Measurements from ENCODE around the gene TMCO6. TPM values are rescaled to one million over a fixed set of nuclear protein-coding genes. Genes with fewer than 3 reads are reported as not detected.
"Not testable (repeated sequence)": the region's sequence is repeated elsewhere in the genome, so short reads cannot be mapped to it uniquely, and the experiment has no call there.

TMCO6 gene
- 1 to 10 TPM; 4.3 to 5.0 (median 4.8) TPM for total RNA-seq
- polyA plus RNA-seq = 4.6 TPM
- long read RNA-seq, donor 1, partial matches to known transcripts = 0 of 3 reads
- long read RNA-seq, donor 1, other reads (novel, unspliced or antisense) = 1 of 3 reads
- long read RNA-seq, donor 2, partial matches to known transcripts = 1 of 4 reads
- long read RNA-seq, donor 2, other reads (novel, unspliced or antisense) = 0 of 4 reads
- long read RNA-seq, donor 3, partial matches to known transcripts = 0 of 5 reads
- long read RNA-seq, donor 3, other reads (novel, unspliced or antisense) = 2 of 5 reads
- long read RNA-seq, donor 4, partial matches to known transcripts = 0 of 2 reads
- long read RNA-seq, donor 4, other reads (novel, unspliced or antisense) = 2 of 2 reads

- intact Hi-C loops (cut with DNase I) = loop anchor here in 3 of 4 donors (5.0 to 10.0 kb wide), 3 partner anchors 75 to 92 kb away; partner anchors contain the start of genes APBB3 (in 1 of the 3), EIF4EBP3 (in 1 of the 3), SLC35A4 (in 1 of the 3) and SRA1 (in 1 of the 3)
- peak; percentile 99 for DNase-seq
- Histone ChIP-seq H3K4me1 (ENCODE audit: control insufficient read depth, insufficient read depth, low read length) (peaks cover 3% of the 10 kb centered on the region), H3K9me3 (ENCODE audit: control insufficient read depth, low read length) (no peaks in the 10 kb centered on the region), H3K27ac (ENCODE audit: low read length) (peak within 1 kb of the TSS; percentile 94), H3K27me3 (ENCODE audit: control insufficient read depth, insufficient read depth) (no peaks in the 10 kb centered on the region), H3K4me3 (ENCODE audit: low read length) (peak within 1 kb of the TSS; percentile 53)
- under 1% methylated on average over 63 of the region's 63 CpGs for WGBS
- peak; percentile 99 for ATAC-seq
Measured at GRCh38 chr5:140639148-140639981, at the start of gene TMCO6. TSS of gene TMCO6 (plus strand) at chr5:140639451. CDS start at chr5:140639528, 77 bp downstream.

DNA sequence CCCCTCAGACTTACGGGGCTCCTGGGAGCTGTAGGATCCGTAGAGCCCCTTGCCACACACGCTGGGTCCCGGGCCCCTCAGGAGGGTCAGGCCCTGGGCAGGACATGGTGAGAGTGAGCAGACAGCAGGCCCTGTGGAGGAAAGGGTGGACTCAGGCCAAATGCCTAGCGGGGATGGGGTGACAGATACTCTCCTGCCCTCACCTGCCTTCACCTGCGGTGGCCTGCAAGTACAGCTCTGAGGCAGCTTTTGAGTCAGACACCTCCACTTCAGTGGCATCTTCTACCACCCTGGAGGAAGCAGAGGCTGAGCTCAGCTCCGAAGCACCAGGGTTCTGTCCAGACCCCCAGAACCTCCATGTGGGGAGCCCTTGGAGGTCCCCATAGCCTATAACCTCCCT lies 48.4 kb upstream of the TMCO6 start:
- DNase-seq = no peak
- Histone ChIP-seq H3K27me3 (ENCODE audit: control insufficient read depth, insufficient read depth) (no peaks in the 10 kb centered on the region), H3K9me3 (ENCODE audit: control insufficient read depth, low read length) (no peaks in the 10 kb centered on the region), H3K4me3 (ENCODE audit: low read length) (no peak overlapping the region), H3K27ac (ENCODE audit: low read length) (no peak overlapping the region), H3K4me1 (ENCODE audit: control insufficient read depth, insufficient read depth, low read length) (no peaks in the 10 kb centered on the region)
- intact Hi-C loops (cut with DNase I) = no loop called here
- no peak for ATAC-seq
- WGBS = 93% methylated on average over 7 of the region's 7 CpGs

- Histone ChIP-seq H3K27me3 (ENCODE audit: control insufficient read depth, insufficient read depth) (no peaks in the 10 kb centered on the region), H3K4me1 (ENCODE audit: control insufficient read depth, insufficient read depth, low read length) (no peaks in the 10 kb centered on the region), H3K9me3 (ENCODE audit: control insufficient read depth, low read length) (no peaks in the 10 kb centered on the region), H3K27ac (ENCODE audit: low read length) (no peak overlapping the region), H3K4me3 (ENCODE audit: low read length) (no peak overlapping the region)
- WGBS = 78% methylated on average over 5 of the region's 5 CpGs
- intact Hi-C loops (cut with DNase I) = no loop called here
- DNase-seq (no peak), ATAC-seq (peak in 1 of 2 donors; percentile 26)
Measured at GRCh38 chr5:140591747-140592372, 47.4 kb upstream of the TMCO6 start.

GRCh38 chr5:140593070-140593469 lies 46.2 kb upstream of the TMCO6 start:
- H3K9me3 ChIP-seq (ENCODE audit: control insufficient read depth, low read length); intact Hi-C loops (cut with DNase I); H3K4me3 ChIP-seq (ENCODE audit: low read length); H3K27me3 ChIP-seq (ENCODE audit: control insufficient read depth, insufficient read depth); H3K27ac ChIP-seq (ENCODE audit: low read length); H3K4me1 ChIP-seq (ENCODE audit: control insufficient read depth, insufficient read depth, low read length); DNase-seq; ATAC-seq: not testable (repeated sequence)
- WGBS = 56% methylated on average over 11 of the region's 14 CpGs

GRCh38 chr5:140594169-140594568 lies 45.1 kb upstream of the TMCO6 start:
- intact Hi-C loops (cut with DNase I) = no loop called here
- no peaks in the 10 kb centered on the region for H3K4me1 ChIP-seq (ENCODE audit: control insufficient read depth, insufficient read depth, low read length)
- WGBS = 68% methylated on average over 6 of the region's 6 CpGs
- ATAC-seq (no peak), DNase-seq (peak in 1 of 3 donors; percentile 48)
- H3K9me3 ChIP-seq (ENCODE audit: control insufficient read depth, low read length) = no peaks in the 10 kb centered on the region
- H3K4me3 ChIP-seq (ENCODE audit: low read length) = no peak overlapping the region
- no peaks in the 10 kb centered on the region for H3K27me3 ChIP-seq (ENCODE audit: control insufficient read depth, insufficient read depth)
- H3K27ac ChIP-seq (ENCODE audit: low read length) = no peak overlapping the region

DNA sequence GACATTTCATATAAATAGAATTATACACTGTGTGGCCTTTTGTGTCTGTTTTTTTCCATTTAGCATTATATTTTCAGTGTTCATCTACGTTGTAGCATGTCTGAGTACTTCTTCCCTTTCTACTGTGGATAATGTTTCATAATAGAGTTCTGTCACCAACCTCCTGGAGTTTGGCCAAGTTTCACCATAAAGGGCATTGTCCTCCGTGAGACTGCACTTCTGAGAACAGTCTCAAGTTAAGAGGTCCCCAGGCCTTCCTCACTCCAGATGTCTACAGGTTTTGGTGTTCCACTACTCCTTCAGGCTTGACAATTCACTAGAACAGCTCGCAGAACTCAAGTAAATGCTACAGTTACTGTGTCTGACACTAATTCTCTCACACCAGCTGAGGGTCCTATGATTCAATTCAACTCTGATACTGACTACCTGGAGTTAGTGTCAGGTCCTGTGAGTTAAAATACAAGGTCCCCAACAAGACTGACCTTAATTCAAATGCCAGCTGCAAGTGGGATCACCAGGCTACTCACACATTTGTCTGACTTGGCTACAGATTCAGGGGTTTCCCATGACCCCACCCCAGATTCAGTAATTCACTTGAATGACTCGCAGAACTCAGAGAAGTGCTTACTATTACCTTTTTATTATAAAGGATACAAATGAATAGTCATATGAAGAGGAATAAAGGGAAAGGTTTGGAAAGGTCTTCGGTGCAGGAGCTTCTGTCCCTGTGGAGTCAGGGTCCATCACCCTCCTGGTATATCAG lies 43.5 kb upstream of the TMCO6 start:
- Histone ChIP-seq H3K9me3 (ENCODE audit: control insufficient read depth, low read length) (no peaks in the 10 kb centered on the region), H3K27me3 (ENCODE audit: control insufficient read depth, insufficient read depth) (no peaks in the 10 kb centered on the region), H3K4me1 (ENCODE audit: control insufficient read depth, insufficient read depth, low read length) (no peaks in the 10 kb centered on the region), H3K27ac (ENCODE audit: low read length) (peak overlapping the region; percentile 19), H3K4me3 (ENCODE audit: low read length) (no peak overlapping the region)
- intact Hi-C loops (cut with DNase I) = no loop called here
- no peak for DNase-seq
- WGBS = 62% methylated on average over 5 of the region's 5 CpGs
- ATAC-seq = peak; percentile 45 to 63

DNA sequence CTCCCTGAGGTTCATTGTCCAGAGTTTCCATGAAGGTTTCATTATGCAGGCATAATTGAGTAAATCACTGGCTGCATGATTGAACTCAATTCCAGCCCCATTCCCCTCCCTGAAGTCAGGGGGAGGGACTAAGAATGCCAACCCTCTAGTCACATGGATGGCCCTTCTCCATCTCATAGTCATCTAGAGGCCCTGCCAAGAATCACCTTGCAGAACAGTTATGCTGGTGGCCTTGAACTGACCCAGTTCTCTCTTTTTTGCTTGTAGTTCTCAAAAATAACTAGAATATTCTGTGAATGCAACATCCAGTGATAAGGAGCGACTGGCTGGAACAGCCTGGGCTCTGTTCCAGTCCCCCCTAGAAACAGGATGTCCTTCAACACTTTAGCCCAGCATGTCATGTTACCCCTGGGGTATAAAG lies 42.9 kb upstream of the TMCO6 start:
- 12% methylated on average over 1 of the region's 1 CpG for WGBS
- intact Hi-C loops (cut with DNase I) = no loop called here
- Histone ChIP-seq H3K9me3 (ENCODE audit: control insufficient read depth, low read length) (no peaks in the 10 kb centered on the region), H3K27ac (ENCODE audit: low read length) (peak overlapping the region; percentile 30), H3K4me1 (ENCODE audit: control insufficient read depth, insufficient read depth, low read length) (no peaks in the 10 kb centered on the region), H3K27me3 (ENCODE audit: control insufficient read depth, insufficient read depth) (no peaks in the 10 kb centered on the region), H3K4me3 (ENCODE audit: low read length) (no peak overlapping the region)
- DNase-seq (peak in 1 of 3 donors; percentile 58), ATAC-seq (peak; percentile 52 to 80)

DNA sequence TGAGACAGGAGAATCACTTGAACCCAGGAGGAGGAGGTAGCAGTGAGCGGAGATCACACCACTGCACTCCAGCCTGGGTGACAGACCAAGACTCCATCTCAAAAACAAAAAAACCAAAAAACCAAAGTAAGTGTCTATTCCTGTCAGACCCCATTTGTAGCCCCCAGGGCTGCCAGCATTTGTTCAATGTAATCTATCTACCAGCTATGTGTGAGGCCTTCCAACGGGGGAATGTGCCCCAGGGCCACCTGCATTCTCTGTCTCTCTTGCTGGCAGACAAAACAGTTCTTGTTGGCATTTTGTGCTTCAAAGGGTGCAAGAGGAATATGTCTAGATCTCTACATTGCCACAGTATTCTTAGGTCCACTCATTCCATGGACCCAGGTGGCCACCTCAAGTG lies 40.4 kb upstream of the TMCO6 start:
- Histone ChIP-seq H3K9me3 (ENCODE audit: control insufficient read depth, low read length) (no peaks in the 10 kb centered on the region), H3K4me3 (ENCODE audit: low read length) (no peak overlapping the region), H3K27ac (ENCODE audit: low read length) (no peak overlapping the region), H3K4me1 (ENCODE audit: control insufficient read depth, insufficient read depth, low read length) (no peaks in the 10 kb centered on the region), H3K27me3 (ENCODE audit: control insufficient read depth, insufficient read depth) (no peaks in the 10 kb centered on the region)
- intact Hi-C loops (cut with DNase I) = no loop called here
- WGBS = 76% methylated on average over 2 of the region's 2 CpGs
- no peak for ATAC-seq
- no peak for DNase-seq

DNA sequence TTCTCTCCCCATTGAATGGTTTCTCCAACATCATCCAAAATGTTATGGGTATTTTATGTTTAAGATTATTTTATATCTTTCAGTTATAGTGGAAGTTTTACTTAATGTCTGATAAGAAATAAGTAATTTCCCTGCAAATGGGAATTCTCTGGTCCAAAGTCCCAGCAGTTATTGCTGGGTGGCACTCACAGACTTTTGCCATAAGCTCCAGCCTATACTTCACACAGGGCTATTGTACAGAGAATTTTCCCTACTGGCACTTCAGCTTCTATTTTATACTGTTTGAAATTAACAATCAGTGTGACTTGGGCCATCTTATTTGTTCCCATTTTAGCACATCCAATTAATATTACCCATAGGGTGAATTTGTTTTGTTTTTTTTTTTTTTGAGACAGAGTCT lies 39.2 kb upstream of the TMCO6 start:
- H3K27me3 ChIP-seq (ENCODE audit: control insufficient read depth, insufficient read depth) = no peaks in the 10 kb centered on the region
- no peak for DNase-seq
- H3K4me3 ChIP-seq (ENCODE audit: low read length) = no peak overlapping the region
- H3K27ac ChIP-seq (ENCODE audit: low read length) = no peak overlapping the region
- H3K9me3 ChIP-seq (ENCODE audit: control insufficient read depth, low read length) = no peaks in the 10 kb centered on the region
- no peaks in the 10 kb centered on the region for H3K4me1 ChIP-seq (ENCODE audit: control insufficient read depth, insufficient read depth, low read length)
- intact Hi-C loops (cut with DNase I) = no loop called here
- no peak for ATAC-seq

GRCh38 chr5:140602147-140602546 lies 37.1 kb upstream of the TMCO6 start:
- Histone ChIP-seq H3K9me3 (ENCODE audit: control insufficient read depth, low read length) (no peaks in the 10 kb centered on the region), H3K27ac (ENCODE audit: low read length) (peak overlapping the region; percentile 13), H3K4me3 (ENCODE audit: low read length) (no peak overlapping the region), H3K4me1 (ENCODE audit: control insufficient read depth, insufficient read depth, low read length) (no peaks in the 10 kb centered on the region), H3K27me3 (ENCODE audit: control insufficient read depth, insufficient read depth) (no peaks in the 10 kb centered on the region)
- DNase-seq (no peak), ATAC-seq (peak in 1 of 2 donors; percentile 57)
- WGBS = 70% methylated on average over 4 of the region's 4 CpGs
- intact Hi-C loops (cut with DNase I) = no loop called here
